Measurements from ENCODE around the gene FBRS. TPM values are rescaled to one million over a fixed set of nuclear protein-coding genes. Genes with fewer than 3 reads are reported as not detected.
A peak's percentile ranks its signal among the peaks of the same experiment; 100 is the strongest.

Gene FBRS
- total RNA-seq, 1 experiment from 2014 or later, result 16.8 TPM

GRCh38 chr16:30698816-30699614 lies 40.8 kb downstream of the FBRS start, which contains the start of gene SRCAP:
Gene SRCAP, plus strand, starts transcription at chr16:30699171. Its CDS starts 1,654 bp downstream, at chr16:30700825.
- H3K79me2 ChIP-seq (ENCODE audit: insufficient read depth, low read length), result peaks cover 9% of the 10 kb centered on the region; the same call in 1 of the 2 replicates
- H3K9me3 ChIP-seq (ENCODE audit: control insufficient read depth, low read depth, low read length), result no peaks in the 10 kb centered on the region
- peak within 1 kb of the TSS; percentile 99 for H3K18ac ChIP-seq (ENCODE audit: insufficient read length, low read depth, low read length)
- no peaks in the 10 kb centered on the region for H3K9me3 Mint-ChIP-seq
- no peak for TF ChIP-seq CTCF (conservative IDR thresholded peaks at IDR 0.05)
- no peak within 1 kb of the TSS; the same call in 1 of the 2 replicates for H2BK15ac ChIP-seq (ENCODE audit: low read depth, low read length)
- H3K36me3 Mint-ChIP-seq (ENCODE audit: insufficient read depth in 1 of 3, low read depth in 3 of 3), result peaks cover 15 to 38% (median 32%) of the 10 kb centered on the region in 3 experiments
- WGBS (ENCODE audit: extremely low coverage, insufficient read length, low lambda C conversion rate), result no CpG with 5 or more reads among the region's 57 CpGs
- no peak within 1 kb of the TSS for H2AFZ ChIP-seq (ENCODE audit: low read length)
- peak within 1 kb of the TSS; percentile 82 for H2BK5ac ChIP-seq (ENCODE audit: insufficient read length, low read length)
- peak; percentile 86 for DNase-seq
- peaks cover 38% of the 10 kb centered on the region for H3K27me3 Mint-ChIP-seq (ENCODE audit: low read depth)
- no peak within 1 kb of the TSS for H4K8ac ChIP-seq (replicated peaks; ENCODE audit: insufficient read length, low read depth, low read length)
- H3K56ac ChIP-seq (ENCODE audit: insufficient read length, low read depth, low read length), result no peak within 1 kb of the TSS
- no peak within 1 kb of the TSS; the same call in 1 of the 2 replicates for H3K4ac ChIP-seq (ENCODE audit: low read depth, low read length)
- peak within 1 kb of the TSS; percentile 88 for H4K5ac ChIP-seq (ENCODE audit: insufficient read length, low read depth, low read length)
- peaks cover 3% of the 10 kb centered on the region; the same call in 1 of the 2 replicates for H3K4me1 ChIP-seq (ENCODE audit: insufficient read depth, low read length)
- H3K4me2 ChIP-seq (ENCODE audit: insufficient read depth, insufficient read length, low read length), result peak within 1 kb of the TSS; percentile 95
- peaks cover 7% of the 10 kb centered on the region for H3K79me1 ChIP-seq (ENCODE audit: insufficient read depth, low read depth, low read length, poor library complexity, severe bottlenecking)
- H3K9ac ChIP-seq (ENCODE audit: extremely low read depth, insufficient read length, low read length), result peak within 1 kb of the TSS; percentile 97
- peak within 1 kb of the TSS; percentile 100 for H3K27ac Mint-ChIP-seq
- H3T11ph ChIP-seq (ENCODE audit: low read length), result no peak within 1 kb of the TSS
- no peak within 1 kb of the TSS for H4K91ac ChIP-seq (ENCODE audit: insufficient read length, low read depth, low read length)
- peaks cover 2% of the 10 kb centered on the region for H4K20me1 ChIP-seq (ENCODE audit: control insufficient read depth, insufficient read depth, insufficient read length)
- H3K27ac ChIP-seq (ENCODE audit: insufficient read length, low read depth, low read length), result peak within 1 kb of the TSS; percentile 88
- H3K4me3 Mint-ChIP-seq, result peak within 1 kb of the TSS; percentile 91 to 97
- H2BK120ac ChIP-seq (ENCODE audit: low read depth, low read length, poor library complexity, severe bottlenecking), result no peak within 1 kb of the TSS
- peaks cover 12% of the 10 kb centered on the region; the same call in 1 of the 2 replicates for H3K27me3 ChIP-seq (ENCODE audit: insufficient read depth, low read length)
- no peak within 1 kb of the TSS for H2BK20ac ChIP-seq (ENCODE audit: low read depth, low read length, poor library complexity, severe bottlenecking)
- peak within 1 kb of the TSS; percentile 98 for H3K14ac ChIP-seq (ENCODE audit: insufficient read depth, low read length)
- no peak within 1 kb of the TSS for H2BK12ac ChIP-seq (ENCODE audit: insufficient read length, low read depth, low read length)
- peaks cover 9% of the 10 kb centered on the region for H3K23me2 ChIP-seq (ENCODE audit: insufficient read length, low read depth, low read length, poor library complexity, severe bottlenecking)
- no peak within 1 kb of the TSS for H2AK5ac ChIP-seq (ENCODE audit: insufficient read length, low read length)
- peaks cover 14 to 19% of the 10 kb centered on the region in 2 experiments for H3K4me1 Mint-ChIP-seq
- H3K23ac ChIP-seq (ENCODE audit: insufficient read length, low read depth, low read length), result no peak within 1 kb of the TSS

Data from H9 (cell line).